Fibroblast of lung (primary cell): ENCODE measurements around the gene PDIA5. TPM values are rescaled to one million over a fixed set of nuclear protein-coding genes. Genes with fewer than 3 reads are reported as not detected.

Source experiments
- DNase-seq, 2 donors: peaks; one replicate each; pipeline versions ENCODE4 v3.0.0 to v3.0.0-alpha.2; 2010; ENCODE audit warnings: low read depth in 2 of 2
- H2AFZ ChIP-seq: 2 replicates; pipeline ENCODE4 v1.5.1; 2012; ENCODE audit warnings: low read length, control low read depth, inconsistent platforms
- H3K27ac ChIP-seq: 2 replicates; pipeline ENCODE4 v1.5.1; 2011; ENCODE audit warnings: low read length, control low read depth; ENCODE audit not compliant: insufficient read depth
- H3K27me3 ChIP-seq: 2 replicates; pipeline ENCODE4 v1.5.1; 2011; ENCODE audit warnings: mild to moderate bottlenecking, low read length; ENCODE audit not compliant: control insufficient read depth, insufficient read depth
- H3K36me3 ChIP-seq: 2 replicates; pipeline ENCODE4 v1.5.1; 2011; ENCODE audit warnings: low read length; ENCODE audit not compliant: control insufficient read depth, insufficient read depth
- H3K4me1 ChIP-seq: 2 replicates; pipeline ENCODE4 v1.5.1; 2011; ENCODE audit warnings: low read length; ENCODE audit not compliant: control insufficient read depth, insufficient read depth; ENCODE audit errors: extremely low read depth
- H3K4me2 ChIP-seq: 2 replicates; pipeline ENCODE4 v1.5.1; 2011; ENCODE audit warnings: low read length, control low read depth; ENCODE audit not compliant: insufficient read depth; ENCODE audit errors: extremely low read depth
- H3K4me3 ChIP-seq, 4 experiments: fragments of 200-600 bp in 1 of 4; sonication (generic) in 1 of 4; replicated peaks in 1 of 4; 2 replicates each; pipeline ENCODE4 v1.5.1; 2011 to 2016; ENCODE audit warnings: low read length in 4 of 4, low read depth in 3 of 4, mild to moderate bottlenecking in 3 of 4, control low read depth in 2 of 4, inconsistent platforms in 1 of 4, mixed read lengths in 1 of 4; ENCODE audit not compliant: insufficient read depth in 1 of 4; ENCODE audit errors: control extremely low read depth in 1 of 4
- H3K79me2 ChIP-seq: 2 replicates; pipeline ENCODE4 v1.5.1; 2012; ENCODE audit warnings: mild to moderate bottlenecking, low read length, inconsistent platforms; ENCODE audit not compliant: control insufficient read depth, insufficient read depth
- H3K9ac ChIP-seq: 2 replicates; pipeline ENCODE4 v1.5.1; 2011; ENCODE audit warnings: mild to moderate bottlenecking, low read length, control low read depth; ENCODE audit not compliant: insufficient read depth
- H3K9me3 ChIP-seq: 2 replicates; pipeline ENCODE4 v1.5.1; 2012; ENCODE audit warnings: low read depth, low read length; ENCODE audit not compliant: control insufficient read depth, insufficient read depth
- H4K20me1 ChIP-seq: 2 replicates; pipeline ENCODE4 v1.5.1; 2011; ENCODE audit warnings: low read length; ENCODE audit not compliant: control insufficient read depth, insufficient read depth; ENCODE audit errors: extremely low read depth
- CTCF ChIP-seq, 2 donors: IDR thresholded peaks in 1 of 2; conservative IDR thresholded peaks in 1 of 2; 1 replicate in 1 of 2; 2 replicates in 1 of 2; pipeline ENCODE4 v1.5.1; 2011 to 2012; ENCODE audit warnings: low read length in 2 of 2, control low read depth in 1 of 2, inconsistent platforms in 1 of 2, low read depth in 1 of 2, mild to moderate bottlenecking in 1 of 2
- EZH2 ChIP-seq: IDR thresholded peaks from 2 replicates; pipeline ENCODE4 v1.5.1; 2012; ENCODE audit warnings: low read length, control low read depth, mild to moderate bottlenecking; ENCODE audit errors: missing control alignments
- polyA plus RNA-seq, 2 donors: library from polyadenylated mRNA; depleted of rRNA in 1 of 2; stranded (reverse) in 1 of 2; unstranded in 1 of 2; fragments of >200 nt; gene quantifications; 2 replicates each; pipeline ENCODE4 v1.2.1, GENCODE V29; 2011 to 2012; ENCODE audit warnings: missing spikeins in 1 of 2
- total RNA-seq: library from RNA; depleted of rRNA; stranded (reverse); fragments of >200 nt; gene quantifications from 2 replicates; pipeline ENCODE4 v1.2.1, GENCODE V29; 2014

PDIA5 gene
- total and polyA plus RNA-seq, 2 donors (not counting 1 experiment from before 2014, with no cell fraction given) = 27.9 to 51.4 TPM

- Histone ChIP-seq H3K4me3 (no peak overlapping the region), H4K20me1 (peaks cover 6% of the 10 kb centered on the region), H3K79me2 (peaks cover 64% of the 10 kb centered on the region), H2AFZ (no peak overlapping the region), H3K27ac (no peak overlapping the region), H3K27me3 (no peaks in the 10 kb centered on the region), H3K9me3 (no peaks in the 10 kb centered on the region), H3K9ac (no peak overlapping the region), H3K4me1 (peaks cover 8% of the 10 kb centered on the region), H3K36me3 (no peaks in the 10 kb centered on the region), H3K4me2 (no peak overlapping the region)
- DNase-seq = no peak
- TF ChIP-seq EZH2 = no peak
- no peak for TF ChIP-seq CTCF (conservative IDR thresholded peaks at IDR 0.05 in 1 of 2, IDR thresholded peaks at IDR 0.05 in 1 of 2; ENCODE audit: low read depth in 1 of 2, low read length in 2 of 2)
Measured at GRCh38 chr3:123076496-123077418, 9.9 kb downstream of the PDIA5 start.

GRCh38 chr3:123078101-123078500 is 11.3 kb downstream of the PDIA5 start:
- no peak overlapping the region for H3K9ac ChIP-seq
- no peak for DNase-seq
- TF ChIP-seq EZH2 = no peak
- no peak for TF ChIP-seq CTCF (conservative IDR thresholded peaks at IDR 0.05 in 1 of 2, IDR thresholded peaks at IDR 0.05 in 1 of 2; ENCODE audit: low read depth in 1 of 2, low read length in 2 of 2)
- H3K27ac ChIP-seq = no peak overlapping the region
- no peaks in the 10 kb centered on the region for H3K36me3 ChIP-seq
- peaks cover 8% of the 10 kb centered on the region for H3K4me1 ChIP-seq
- no peaks in the 10 kb centered on the region for H3K27me3 ChIP-seq
- H3K4me3 ChIP-seq = no peak overlapping the region
- no peak overlapping the region for H3K4me2 ChIP-seq
- H3K79me2 ChIP-seq = peaks cover 65% of the 10 kb centered on the region
- peaks cover 6% of the 10 kb centered on the region for H4K20me1 ChIP-seq
- H3K9me3 ChIP-seq = no peaks in the 10 kb centered on the region
- H2AFZ ChIP-seq = no peak overlapping the region

- peaks cover 66% of the 10 kb centered on the region for H3K79me2 ChIP-seq
- no peak for DNase-seq
- no peaks in the 10 kb centered on the region for H3K27me3 ChIP-seq
- no peak overlapping the region for H3K4me3 ChIP-seq
- H3K27ac ChIP-seq = no peak overlapping the region
- no peak overlapping the region for H3K9ac ChIP-seq
- TF ChIP-seq CTCF (conservative IDR thresholded peaks at IDR 0.05 in 1 of 2, IDR thresholded peaks at IDR 0.05 in 1 of 2; ENCODE audit: low read depth in 1 of 2, low read length in 2 of 2) = no peak
- no peak for TF ChIP-seq EZH2
- H2AFZ ChIP-seq = no peak overlapping the region
- H3K36me3 ChIP-seq = no peaks in the 10 kb centered on the region
- peaks cover 30% of the 10 kb centered on the region for H3K4me1 ChIP-seq
- no peak overlapping the region for H3K4me2 ChIP-seq
- no peaks in the 10 kb centered on the region for H3K9me3 ChIP-seq
- peaks cover 2% of the 10 kb centered on the region for H4K20me1 ChIP-seq
Measured at GRCh38 chr3:123080864-123081562, 14.2 kb downstream of the PDIA5 start.
